ENCODE results near the gene RPS21. TPM values are rescaled to one million over a fixed set of nuclear protein-coding genes. Genes with fewer than 3 reads are reported as not detected.
"Not testable (repeated sequence)": the region's sequence is repeated elsewhere in the genome, so short reads cannot be mapped to it uniquely, and the experiment has no call there.

Gene RPS21
- total and polyA plus RNA-seq, 10 of the 15 experiments (the other 5 are each of a cell fraction or from before 2014, with no cell fraction given): 1,474 to 4,987 (median 2,439) TPM

DNA sequence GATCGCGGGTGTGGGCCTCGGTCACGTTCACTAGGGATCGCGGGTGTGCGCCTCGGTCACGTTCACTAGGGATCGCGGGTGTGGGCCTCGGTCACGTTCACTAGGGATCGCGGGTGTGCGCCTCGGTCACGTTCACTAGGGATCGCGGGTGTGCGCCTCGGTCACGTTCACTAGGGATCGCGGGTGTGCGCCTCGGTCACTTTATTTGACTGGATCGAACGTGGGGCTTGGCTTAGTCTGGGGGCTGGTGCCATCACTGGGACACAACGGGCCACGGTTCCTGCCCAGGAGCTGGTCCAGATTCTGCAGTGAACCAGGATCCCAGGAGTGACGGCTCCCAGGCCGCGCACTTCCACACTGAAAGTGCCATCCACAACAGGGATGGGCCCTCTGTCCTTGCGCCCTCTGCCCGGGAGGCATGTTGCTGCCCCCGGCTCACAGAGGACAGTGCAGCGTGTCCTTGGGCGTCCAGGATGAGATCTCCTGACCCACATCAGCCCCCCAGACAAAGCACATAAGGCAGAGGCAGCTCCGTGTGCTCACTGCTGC is 13.2 kb upstream of the RPS21 start:
- H3K9me3 ChIP-seq (replicated peaks; ENCODE audit: control insufficient read depth, insufficient read depth, low read length); POLR2A ChIA-PET; CTCF ChIA-PET; ATAC-seq; H3K27ac ChIP-seq (ENCODE audit: control insufficient read depth, insufficient read depth); H3K9ac ChIP-seq (ENCODE audit: control insufficient read depth, insufficient read depth, low read length); H4K20me1 ChIP-seq (ENCODE audit: control insufficient read depth, insufficient read depth); in situ Hi-C loops (cut with MboI); intact Hi-C loops (cut with micrococcal nuclease; ENCODE audit: unreplicated experiment); H3K4me3 ChIP-seq; H3K36me3 ChIP-seq (ENCODE audit: control insufficient read depth in 2 of 2, insufficient read depth in 2 of 2, low read length in 1 of 2); SMC1A ChIA-PET (ENCODE audit: uncharacterized antibody, unreplicated experiment); H3K79me2 ChIP-seq (ENCODE audit: control insufficient read depth, insufficient read depth, low read length); H3K4me1 ChIP-seq (ENCODE audit: control insufficient read depth, insufficient read depth, low read length); H3K4me2 ChIP-seq (ENCODE audit: control insufficient read depth, insufficient read depth); H2AFZ ChIP-seq (ENCODE audit: control insufficient read depth, low read depth, low read length); H3K27me3 ChIP-seq (replicated peaks in 1 of 2; ENCODE audit: control insufficient read depth in 2 of 2, insufficient read depth in 2 of 2, low read length in 1 of 2); BruUV-seq (replicated peaks); FAIRE-seq; DNase-seq (ENCODE audit: low read depth, low spot score); RAD21 ChIA-PET (ENCODE audit: unreplicated experiment): not testable (repeated sequence)
- 0 out of 2 replicates have a peak, but pooled peaks have one; percentile 8 for TF ChIP-seq POLR2A (IDR thresholded peaks at IDR 0.05; ENCODE audit: low read depth, low read length)
- TF ChIP-seq, protein P1, sequence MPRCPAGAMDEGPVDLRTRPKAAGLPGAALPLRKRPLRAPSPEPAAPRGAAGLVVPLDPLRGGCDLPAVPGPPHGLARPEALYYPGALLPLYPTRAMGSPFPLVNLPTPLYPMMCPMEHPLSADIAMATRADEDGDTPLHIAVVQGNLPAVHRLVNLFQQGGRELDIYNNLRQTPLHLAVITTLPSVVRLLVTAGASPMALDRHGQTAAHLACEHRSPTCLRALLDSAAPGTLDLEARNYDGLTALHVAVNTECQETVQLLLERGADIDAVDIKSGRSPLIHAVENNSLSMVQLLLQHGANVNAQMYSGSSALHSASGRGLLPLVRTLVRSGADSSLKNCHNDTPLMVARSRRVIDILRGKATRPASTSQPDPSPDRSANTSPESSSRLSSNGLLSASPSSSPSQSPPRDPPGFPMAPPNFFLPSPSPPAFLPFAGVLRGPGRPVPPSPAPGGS (IDR thresholded peaks at IDR 0.05; ENCODE audit: borderline replicate concordance, insufficient read depth, low read depth, low read length, poor library complexity, severe bottlenecking): peak; percentile 54
- 69% methylated on average over 14 of the region's 40 CpGs for WGBS (ENCODE audit: insufficient coverage, insufficient replicate concordance, low lambda C conversion rate, missing lambda C conversion rate)

DNA sequence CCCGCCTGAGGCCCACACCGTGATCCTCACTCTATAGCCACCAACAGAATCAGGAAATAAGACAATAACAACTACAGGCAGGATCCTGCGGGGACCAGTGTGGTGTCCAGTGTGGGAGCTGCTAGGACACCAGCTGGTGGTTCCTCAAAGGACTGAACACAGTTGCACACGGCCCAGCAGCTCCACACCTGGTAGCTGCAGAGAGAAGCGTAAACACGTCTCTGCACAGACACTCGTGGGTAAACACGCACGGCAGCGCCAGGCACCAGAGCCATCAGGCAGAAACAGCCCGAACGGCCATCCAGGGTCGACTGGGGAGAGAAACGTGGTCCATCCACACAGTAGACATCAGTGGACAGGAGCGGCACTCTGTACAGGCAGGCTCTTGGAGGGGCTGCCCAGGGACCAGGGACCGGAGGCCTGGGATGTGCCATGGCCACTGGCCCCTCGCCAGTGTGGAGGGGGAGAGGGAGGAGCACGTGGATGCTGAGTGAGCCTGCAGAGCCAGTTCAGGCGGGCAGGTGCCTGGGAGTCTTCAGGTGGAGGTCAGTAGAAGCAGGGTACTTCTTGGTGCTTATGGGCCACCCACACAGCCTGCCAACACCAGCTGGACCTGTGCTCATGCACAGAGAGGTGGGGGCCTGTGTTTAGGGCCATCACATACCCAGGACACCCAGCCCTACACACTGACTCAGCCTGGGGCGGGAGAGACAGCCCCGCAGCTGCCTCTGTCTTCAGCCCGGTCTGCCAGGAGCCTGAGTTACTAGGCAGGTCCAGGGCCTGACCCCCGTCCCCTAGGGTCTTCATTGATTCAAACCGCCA is 12.4 kb upstream of the RPS21 start:
- TF ChIP-seq, protein P2, sequence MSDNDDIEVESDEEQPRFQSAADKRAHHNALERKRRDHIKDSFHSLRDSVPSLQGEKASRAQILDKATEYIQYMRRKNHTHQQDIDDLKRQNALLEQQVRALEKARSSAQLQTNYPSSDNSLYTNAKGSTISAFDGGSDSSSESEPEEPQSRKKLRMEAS (IDR thresholded peaks at IDR 0.05; ENCODE audit: low read depth, low read length): no peak
- TF ChIP-seq CHD2 (IDR thresholded peaks at IDR 0.05; ENCODE audit: borderline replicate concordance, low read depth, low read length) (no peak), SMAD1 (IDR thresholded peaks at IDR 0.05; ENCODE audit: low read depth, partially characterized antibody) (no peak), MTA3 (IDR thresholded peaks at IDR 0.05; ENCODE audit: borderline replicate concordance, low read length) (no peak), IKZF1 (conservative IDR thresholded peaks at IDR 0.05) (no peak), FOS (IDR thresholded peaks at IDR 0.05; ENCODE audit: borderline replicate concordance, extremely low read depth, insufficient read length) (no peak), NFYB (IDR thresholded peaks at IDR 0.05; ENCODE audit: insufficient read depth, low read depth, low read length) (no peak)
- Histone ChIP-seq H2AFZ (ENCODE audit: control insufficient read depth, low read depth, low read length) (no peak overlapping the region), H3K4me1 (ENCODE audit: control insufficient read depth, insufficient read depth, low read length) (no peaks in the 10 kb centered on the region), H3K27ac (ENCODE audit: control insufficient read depth, insufficient read depth) (no peak overlapping the region), H3K79me2 (ENCODE audit: control insufficient read depth, insufficient read depth, low read length) (no peaks in the 10 kb centered on the region), H3K27me3 (replicated peaks in 1 of 2; ENCODE audit: control insufficient read depth in 2 of 2, insufficient read depth in 2 of 2, low read length in 1 of 2) (no peaks in the 10 kb centered on the region), H3K36me3 (ENCODE audit: control insufficient read depth in 2 of 2, insufficient read depth in 2 of 2, low read length in 1 of 2) (no peaks in the 10 kb centered on the region), H3K9me3 (replicated peaks; ENCODE audit: control insufficient read depth, insufficient read depth, low read length) (no peaks in the 10 kb centered on the region), H4K20me1 (ENCODE audit: control insufficient read depth, insufficient read depth) (no peaks in the 10 kb centered on the region), H3K9ac (ENCODE audit: control insufficient read depth, insufficient read depth, low read length) (no peak overlapping the region), H3K4me2 (ENCODE audit: control insufficient read depth, insufficient read depth) (no peak overlapping the region), H3K4me3 (no peak overlapping the region)
- ATAC-seq (no peak; the same call in 2 of the 3 replicates), FAIRE-seq (no peak), DNase-seq (ENCODE audit: low read depth, low spot score) (no peak)
- ChIA-PET RAD21 (ENCODE audit: unreplicated experiment) (no interaction called here), CTCF (no interaction called here), SMC1A (ENCODE audit: uncharacterized antibody, unreplicated experiment) (no interaction called here), POLR2A (no interaction called here)
- no TSS peak for BruUV-seq (replicated peaks)
- WGBS (ENCODE audit: insufficient coverage, insufficient replicate concordance, low lambda C conversion rate, missing lambda C conversion rate): 27% methylated on average over 24 of the region's 24 CpGs
- intact Hi-C loops (cut with micrococcal nuclease; ENCODE audit: unreplicated experiment): no loop called here
- in situ Hi-C loops (cut with MboI): loop anchor here (25.0 kb wide), 1 partner anchor 362 kb away; no protein-coding TSS in a partner anchor
